CD14-positive monocyte (primary cell): Measurements from ENCODE around the gene ALPI. TPM values are rescaled to one million over a fixed set of nuclear protein-coding genes. Genes with fewer than 3 reads are reported as not detected.

Experiments used
- DNase-seq, 3 donors: peaks; one replicate each; pipeline ENCODE4 v3.0.0-alpha.2; 2011 to 2022
- H2AFZ ChIP-seq: 2 replicates; pipeline ENCODE4 v1.6.0; 2012; ENCODE audit warnings: mild to moderate bottlenecking, low read depth, low read length, inconsistent platforms; ENCODE audit not compliant: insufficient read depth, poor library complexity, severe bottlenecking
- H3K27ac ChIP-seq, 2 donors: 1 replicate in 1 of 2; 2 replicates in 1 of 2; pipeline ENCODE4 v1.5.1; 2012 to 2013; ENCODE audit warnings: low read length in 2 of 2, control low read depth in 1 of 2, inconsistent platforms in 1 of 2, low read depth in 1 of 2, mild to moderate bottlenecking in 1 of 2
- H3K27me3 ChIP-seq, 2 donors: one replicate each; pipeline versions ENCODE4 v1.6.0 to v1.6.1; 2011 to 2013; ENCODE audit warnings: low read length in 2 of 2; ENCODE audit not compliant: control insufficient read depth in 2 of 2, insufficient read depth in 2 of 2
- H3K36me3 ChIP-seq, 2 donors: replicated peaks in 1 of 2; 1 replicate in 1 of 2; 2 replicates in 1 of 2; pipeline versions ENCODE4 v1.5.1 to v1.6.1; 2012 to 2013; ENCODE audit warnings: low read length in 2 of 2, control low read depth in 1 of 2, inconsistent platforms in 1 of 2, mild to moderate bottlenecking in 1 of 2; ENCODE audit not compliant: insufficient read depth in 2 of 2, control insufficient read depth in 1 of 2
- H3K4me1 ChIP-seq, 2 donors: 1 replicate in 1 of 2; 2 replicates in 1 of 2; pipeline versions ENCODE4 v1.5.1 to v1.6.1; 2012 to 2013; ENCODE audit warnings: low read length in 2 of 2, control low read depth in 1 of 2, inconsistent platforms in 1 of 2, mild to moderate bottlenecking in 1 of 2, moderate library complexity in 1 of 2; ENCODE audit not compliant: insufficient read depth in 2 of 2, control insufficient read depth in 1 of 2
- H3K4me2 ChIP-seq: replicated peaks from 2 replicates; pipeline ENCODE3; 2012; ENCODE audit warnings: low read length, moderate library complexity, mild to moderate bottlenecking; ENCODE audit not compliant: poor library complexity, severe bottlenecking; ENCODE audit errors: extremely low read depth
- H3K4me3 ChIP-seq, 3 experiments: fragments of 200-600 bp in 1 of 3; sonication (generic) in 1 of 3; replicated peaks in 1 of 3; 1 replicate in 2 of 3; 2 replicates in 1 of 3; pipeline ENCODE4 v1.5.1; 2011 to 2013; ENCODE audit warnings: low read length in 3 of 3, mild to moderate bottlenecking in 3 of 3, control low read depth in 2 of 3, low read depth in 2 of 3, inconsistent platforms in 1 of 3, moderate library complexity in 1 of 3
- H3K79me2 ChIP-seq: 2 replicates; pipeline ENCODE4 v1.6.0; 2012; ENCODE audit warnings: mild to moderate bottlenecking, control low read depth, inconsistent platforms, low read length, moderate library complexity; ENCODE audit not compliant: insufficient read depth
- H3K9ac ChIP-seq: 2 replicates; pipeline ENCODE4 v1.6.0; 2017; ENCODE audit warnings: low read length, mild to moderate bottlenecking; ENCODE audit not compliant: insufficient read depth, poor library complexity, severe bottlenecking
- H3K9me3 ChIP-seq, 2 donors: replicated peaks in 1 of 2; 1 replicate in 1 of 2; 2 replicates in 1 of 2; pipeline versions ENCODE4 v1.5.1 to v1.6.1; 2012 to 2013; ENCODE audit warnings: low read length in 2 of 2, control low read depth in 1 of 2; ENCODE audit not compliant: control insufficient read depth in 1 of 2, insufficient read depth in 1 of 2
- H4K20me1 ChIP-seq: 2 replicates; pipeline ENCODE4 v1.6.0; 2012; ENCODE audit warnings: mild to moderate bottlenecking, low read length, control low read depth, moderate library complexity; ENCODE audit not compliant: insufficient read depth
- H3K27ac Mint-ChIP-seq, 7 donors: one replicate each; pipeline ENCODE4 v1.8.0; 2020; ENCODE audit warnings: mild to moderate bottlenecking in 7 of 7, mixed read lengths in 7 of 7, moderate library complexity in 6 of 7, inconsistent platforms in 2 of 7
- H3K27me3 Mint-ChIP-seq, 3 donors: one replicate each; pipeline ENCODE4 v1.8.0; 2021 to 2022; ENCODE audit warnings: low read depth in 3 of 3, mild to moderate bottlenecking in 3 of 3, mixed read lengths in 3 of 3, moderate library complexity in 3 of 3, inconsistent platforms in 1 of 3
- H3K36me3 Mint-ChIP-seq, 2 donors: one replicate each; pipeline ENCODE4 v1.8.0; 2020; ENCODE audit warnings: mixed read lengths in 2 of 2, inconsistent platforms in 1 of 2, mild to moderate bottlenecking in 1 of 2
- H3K4me1 Mint-ChIP-seq: one replicate; pipeline ENCODE4 v1.8.0; 2020; ENCODE audit warnings: mild to moderate bottlenecking, mixed read lengths
- H3K4me3 Mint-ChIP-seq, 2 donors: one replicate each; pipeline ENCODE4 v1.8.0; 2020; ENCODE audit warnings: mild to moderate bottlenecking in 2 of 2, mixed read lengths in 2 of 2, moderate library complexity in 1 of 2
- H3K9me3 Mint-ChIP-seq, 7 donors: one replicate each; pipeline ENCODE4 v1.8.0; 2020 to 2022; ENCODE audit warnings: mixed read lengths in 7 of 7, mild to moderate bottlenecking in 6 of 7, moderate library complexity in 6 of 7, inconsistent platforms in 2 of 7
- CTCF ChIP-seq: fragments of 200-600 bp; IDR thresholded peaks from one replicate; pipeline ENCODE4 v1.8.0; 2022; ENCODE audit warnings: antibody characterized with exemption, mild to moderate bottlenecking
- WGBS: methylation state at CpG from one replicate; pipeline ENCODE4 v1.1.5; 2013; ENCODE audit warnings: missing lambda C conversion rate; ENCODE audit not compliant: insufficient coverage; 5-methylcytosine and 5-hydroxymethylcytosine counted together
- intact Hi-C, 2 donors: fragments of 100-400 bp; cut with micrococcal nuclease; formaldehyde crosslinking; loops; one replicate each; pipeline versions ENCODE4 v1.15.0 to v1.15.1; 2023
- polyA plus RNA-seq, 3 donors: library from polyadenylated mRNA; depleted of rRNA in 1 of 3; unstranded in 2 of 3; stranded (reverse) in 1 of 3; fragments of 300-500 nt in 2 of 3; fragments of >200 nt in 1 of 3; fragmentation: Illumina TruSeq in 2 of 3; gene quantifications; 1 replicate in 2 of 3; 2 replicates in 1 of 3; pipeline ENCODE4 v1.2.3, GENCODE V29; 2012 to 2021

ALPI gene
- polyA plus RNA-seq, 3 donors: not detected

- 89% methylated on average over 13 of the region's 16 CpGs for WGBS
- H3K79me2 ChIP-seq: no peaks in the 10 kb centered on the region
- no peak overlapping the region for H3K27ac Mint-ChIP-seq
Observed at GRCh38 chr2:232431705-232432590, 24.0 kb upstream of the ALPI start.

More at GRCh38 chr2:232431705-232432590, 24.0 kb upstream of the ALPI start:
- H3K27me3 Mint-ChIP-seq: peaks cover 0 to 10% (median 10%) of the 10 kb centered on the region in 3 donors
- no peak overlapping the region for H3K27ac ChIP-seq
- no peaks in the 10 kb centered on the region for H3K27me3 ChIP-seq
- no peaks in the 10 kb centered on the region for H3K4me1 ChIP-seq
- no peaks in the 10 kb centered on the region for H3K9me3 ChIP-seq
- H3K4me3 Mint-ChIP-seq: no peak overlapping the region
- no peak overlapping the region for H2AFZ ChIP-seq
- no peaks in the 10 kb centered on the region for H3K36me3 ChIP-seq
- intact Hi-C loops: no loop called here
- no peak overlapping the region for H3K4me2 ChIP-seq
- no peak overlapping the region for H3K4me3 ChIP-seq
- H3K9ac ChIP-seq: no peak overlapping the region
- DNase-seq: no peak
- no peaks in the 10 kb centered on the region for H3K36me3 Mint-ChIP-seq
- H3K9me3 Mint-ChIP-seq: peaks cover 0 to 2% (median 0%) of the 10 kb centered on the region in 7 donors
- no peaks in the 10 kb centered on the region for H4K20me1 ChIP-seq
- H3K4me1 Mint-ChIP-seq: peaks cover 3% of the 10 kb centered on the region
- TF ChIP-seq CTCF: no peak
